ENCODE measurements around the gene ZHX3. TPM values are rescaled to one million over a fixed set of nuclear protein-coding genes. Genes with fewer than 3 reads are reported as not detected.

Gene ZHX3
- total and polyA plus RNA-seq, 9 of the 15 experiments (the other 6 are each of a cell fraction or from before 2014, with no cell fraction given) = 0.80 to 14.6 (median 4.9) TPM

DNA sequence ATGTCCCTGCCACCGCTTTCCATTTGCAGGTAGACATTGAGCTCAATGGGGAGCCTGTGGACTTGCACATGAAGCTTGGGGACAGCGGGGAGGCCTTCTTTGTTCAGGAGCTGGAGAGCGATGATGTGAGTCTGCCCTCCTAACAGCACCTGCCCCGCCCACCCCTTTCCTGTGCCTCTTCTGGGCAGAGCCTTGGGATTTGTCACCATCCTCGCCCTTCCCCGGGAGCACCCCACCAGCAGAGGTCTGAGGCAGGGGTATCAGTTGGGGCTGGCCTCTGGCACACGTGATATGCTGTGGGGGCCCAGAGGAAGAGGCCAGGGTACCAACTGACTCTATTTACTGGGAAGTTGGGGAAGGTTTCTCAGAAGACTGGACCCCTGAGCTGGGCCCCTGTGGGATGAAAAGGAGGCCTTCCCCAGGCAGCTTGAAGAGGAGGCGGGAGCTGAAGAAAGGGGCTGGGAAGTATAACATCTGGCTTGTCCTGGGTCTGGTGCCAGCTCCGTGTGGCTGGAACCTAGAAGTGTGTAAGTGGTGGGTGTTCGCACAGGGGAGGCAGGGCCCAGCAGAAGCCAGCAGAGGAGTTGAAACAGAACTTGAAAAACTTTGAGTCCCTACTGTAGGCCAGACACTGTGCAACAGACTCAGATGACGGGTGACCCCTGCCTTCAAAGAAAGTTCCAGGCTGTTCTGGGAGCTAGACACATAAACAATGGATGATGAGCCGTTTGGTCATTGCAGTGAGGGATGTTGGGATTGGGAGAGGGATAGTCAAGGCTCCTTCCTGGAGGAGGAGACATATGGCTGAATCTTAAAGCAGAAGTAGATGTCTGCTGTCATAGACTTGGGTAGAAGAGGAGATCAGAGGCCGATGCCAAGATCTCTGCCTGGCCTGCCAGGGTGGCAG is 30.2 kb upstream of the ZHX3 start:
- ChIA-PET CTCF (ENCODE audit: low intra/inter-chr PET ratio) (no interaction called here), POLR2A (no interaction called here)
- no peak for ATAC-seq
- TF ChIP-seq, protein P1, sequence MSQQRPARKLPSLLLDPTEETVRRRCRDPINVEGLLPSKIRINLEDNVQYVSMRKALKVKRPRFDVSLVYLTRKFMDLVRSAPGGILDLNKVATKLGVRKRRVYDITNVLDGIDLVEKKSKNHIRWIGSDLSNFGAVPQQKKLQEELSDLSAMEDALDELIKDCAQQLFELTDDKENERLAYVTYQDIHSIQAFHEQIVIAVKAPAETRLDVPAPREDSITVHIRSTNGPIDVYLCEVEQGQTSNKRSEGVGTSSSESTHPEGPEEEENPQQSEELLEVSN (IDR thresholded peaks at IDR 0.05; ENCODE audit: borderline replicate concordance in 1 of 2, extremely low read depth in 1 of 2, insufficient read depth in 1 of 2, insufficient read length in 1 of 2, low read depth in 1 of 2, low read length in 1 of 2, poor library complexity in 1 of 2, severe bottlenecking in 1 of 2) = no peak
- peak; percentile 76 for TF ChIP-seq ZFP36 (IDR thresholded peaks at IDR 0.05; ENCODE audit: low read depth, low read length, partially characterized antibody)
- BruUV-seq (replicated peaks) = no TSS peak
- no peak overlapping the region for H3K4me3 ChIP-seq
- intact Hi-C loops (cut with micrococcal nuclease) (loop anchor here (10.0 kb wide), 1 partner anchor 267 kb away; the partner anchor contains the start of gene CHD6), in situ Hi-C loops (cut with MboI) (no loop called here)
- H3K27ac ChIP-seq (ENCODE audit: extremely low read depth, low read depth, low read length) = no peak overlapping the region
- no peaks in the 10 kb centered on the region for H3K9me1 ChIP-seq (ENCODE audit: control insufficient read depth, insufficient read depth, low read length)
- peak overlapping the region in 1 of 2 experiments; percentile 59; a peak in 2 of 4 replicates for H3K9ac ChIP-seq (ENCODE audit: insufficient read depth in 1 of 2, low read depth in 2 of 2, low read length in 2 of 2)
- H3K27me3 ChIP-seq (ENCODE audit: control insufficient read depth in 2 of 2, insufficient read depth in 2 of 2, low read length in 2 of 2) = no peaks in the 10 kb centered on the region
- no peak for FAIRE-seq
- no peaks in the 10 kb centered on the region; the same call in 1 of the 2 replicates for H4K20me1 ChIP-seq (replicated peaks; ENCODE audit: control insufficient read depth, insufficient read depth, low read length)
- no peak for DNase-seq (ENCODE audit: extremely low read depth in 1 of 4, low spot score in 3 of 4)
- H3K4me2 ChIP-seq (ENCODE audit: insufficient read depth, low read length) = no peak overlapping the region
- peaks cover 0 to 12% of the 10 kb centered on the region in 2 experiments; a peak in 1 of 5 replicates for H3K4me1 ChIP-seq (replicated peaks in 1 of 2; ENCODE audit: control insufficient read depth in 2 of 2, insufficient read depth in 2 of 2, low read length in 2 of 2)
- WGBS (ENCODE audit: insufficient coverage, low coverage, missing lambda C conversion rate) = 64% methylated on average over 13 of the region's 13 CpGs
- no peaks in the 10 kb centered on the region for H3K9me3 ChIP-seq (replicated peaks; ENCODE audit: control insufficient read depth, insufficient read depth, low read depth, low read length)
- no peak overlapping the region for H2AFZ ChIP-seq (ENCODE audit: low read depth, low read length)
- no peaks in the 10 kb centered on the region for H3K79me2 ChIP-seq (ENCODE audit: control insufficient read depth, insufficient read depth, low read length)
- 0 out of 3 replicates have a peak, but pooled peaks cover 2% of the 10 kb centered on the region for H3K36me3 ChIP-seq (ENCODE audit: control insufficient read depth, insufficient read depth, low read length)
